ENCODE data around the gene SMTNL2.
"Not testable (repeated sequence)": the region's sequence is repeated elsewhere in the genome, so short reads cannot be mapped to it uniquely, and the experiment has no call there.

The SMTNL2 gene

GRCh38 chr17:4604736-4605135 is 20.4 kb downstream of the SMTNL2 start:
- DNase-seq, result not testable (repeated sequence)

DNA sequence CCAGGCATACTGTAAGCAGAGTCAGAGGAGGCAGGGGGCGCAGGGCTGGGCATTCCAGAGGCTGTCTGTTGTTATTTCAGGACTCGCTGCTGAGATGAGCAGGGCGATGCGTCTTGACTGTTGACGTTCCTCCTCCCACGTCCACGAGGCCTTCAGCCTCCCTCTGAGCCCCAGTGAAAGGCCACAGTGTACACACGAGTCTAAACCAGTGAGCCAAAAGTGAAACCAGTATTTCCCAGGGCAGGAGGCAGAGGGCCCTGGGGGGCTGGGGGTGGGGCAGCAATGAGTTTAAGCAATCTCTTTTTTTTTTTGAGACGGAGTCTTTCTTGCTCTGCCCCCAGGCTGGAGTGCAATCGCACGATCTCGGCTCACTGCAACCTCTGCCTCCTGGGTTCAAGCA is 21.5 kb downstream of the SMTNL2 start:
- no peak for DNase-seq

DNA sequence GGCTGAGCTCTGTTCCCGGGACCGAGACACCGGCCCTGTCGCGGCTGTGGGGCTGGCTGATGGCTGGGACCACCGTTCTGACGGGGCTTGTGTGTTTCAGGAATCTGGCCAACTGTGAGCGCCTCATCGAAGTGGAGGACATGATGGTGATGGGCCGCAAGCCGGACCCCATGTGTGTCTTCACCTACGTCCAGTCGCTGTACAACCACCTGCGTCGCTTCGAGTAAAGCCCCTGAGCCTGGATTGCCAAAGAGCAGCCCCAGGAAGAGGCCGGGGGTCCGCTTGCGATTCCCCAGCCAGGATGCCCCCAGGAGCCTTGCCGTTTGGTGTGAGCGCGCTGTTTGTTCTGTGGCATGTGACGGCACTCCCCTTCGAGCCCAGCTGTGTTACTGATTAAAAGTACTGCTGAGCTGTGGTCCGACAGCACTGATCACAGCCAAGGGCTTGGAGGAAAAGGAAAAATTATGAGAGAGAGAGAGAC is 23.0 kb downstream of the SMTNL2 start:
- DNase-seq, result no peak

GRCh38 chr17:4607773-4608187 is 23.5 kb downstream of the SMTNL2 start:
- DNase-seq, result no peak

GRCh38 chr17:4609761-4610160 is 25.4 kb downstream of the SMTNL2 start:
- DNase-seq, result no peak

GRCh38 chr17:4610162-4610561 is 25.8 kb downstream of the SMTNL2 start:
- no peak for DNase-seq

GRCh38 chr17:4610656-4611055 is 26.3 kb downstream of the SMTNL2 start:
- no peak for DNase-seq

GRCh38 chr17:4616476-4616875 is 32.1 kb downstream of the SMTNL2 start:
- DNase-seq, result no peak

DNA sequence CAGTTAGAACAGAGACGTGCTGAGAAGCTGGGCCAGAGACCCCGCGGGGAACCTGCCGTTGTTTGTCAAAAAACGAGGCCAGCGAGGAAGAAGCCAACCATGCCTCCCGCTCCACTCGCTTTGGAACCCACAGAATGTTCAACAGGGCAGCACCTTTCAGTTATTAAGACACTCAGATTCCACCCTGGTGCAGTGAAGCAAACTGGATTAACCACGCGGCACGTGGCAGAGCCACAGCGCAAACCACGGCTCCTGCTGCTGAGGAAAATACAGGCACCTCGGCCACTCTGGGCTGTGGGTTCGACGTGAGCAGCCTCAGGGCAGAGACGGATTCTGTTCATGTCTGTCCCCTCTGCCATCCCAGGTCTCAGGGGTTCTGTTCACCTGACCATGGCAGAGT is 32.8 kb downstream of the SMTNL2 start:
- no peak for DNase-seq

DNA sequence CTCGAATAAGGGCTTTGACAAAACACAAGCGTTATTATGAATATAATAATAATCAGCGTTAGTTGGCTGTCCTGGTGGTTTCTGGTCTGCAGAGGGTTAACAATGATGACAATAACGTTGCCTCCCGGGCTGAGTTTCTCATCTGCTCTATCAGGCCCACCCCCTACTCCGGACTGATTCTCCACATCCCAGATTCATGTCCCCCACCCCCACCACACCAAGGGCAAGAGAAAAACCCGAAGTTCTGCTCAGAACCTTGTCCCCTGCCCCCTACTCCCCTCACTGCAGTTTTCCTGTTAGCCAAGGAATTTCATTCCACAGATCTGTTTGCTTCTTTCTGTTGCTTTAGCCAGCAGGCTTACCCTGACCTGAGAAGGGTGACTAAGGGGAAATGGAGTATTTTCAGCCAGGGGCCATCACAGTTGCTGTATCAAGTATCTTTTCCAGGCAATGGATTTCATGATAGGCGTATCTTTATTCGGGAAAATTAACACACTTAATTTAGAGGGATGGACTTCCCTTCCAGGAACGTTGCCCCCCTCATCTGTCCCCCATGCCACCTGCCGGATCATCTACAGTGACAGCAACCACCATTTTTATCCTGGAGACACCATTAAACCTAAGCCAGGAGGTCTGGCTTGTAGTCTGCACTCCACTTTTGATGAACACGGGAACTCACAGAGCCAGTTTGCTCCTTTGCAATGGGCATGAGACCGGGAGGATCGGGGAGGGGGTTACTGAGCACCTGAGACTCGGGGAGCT is 33.4 kb downstream of the SMTNL2 start:
- no peak for DNase-seq

DNA sequence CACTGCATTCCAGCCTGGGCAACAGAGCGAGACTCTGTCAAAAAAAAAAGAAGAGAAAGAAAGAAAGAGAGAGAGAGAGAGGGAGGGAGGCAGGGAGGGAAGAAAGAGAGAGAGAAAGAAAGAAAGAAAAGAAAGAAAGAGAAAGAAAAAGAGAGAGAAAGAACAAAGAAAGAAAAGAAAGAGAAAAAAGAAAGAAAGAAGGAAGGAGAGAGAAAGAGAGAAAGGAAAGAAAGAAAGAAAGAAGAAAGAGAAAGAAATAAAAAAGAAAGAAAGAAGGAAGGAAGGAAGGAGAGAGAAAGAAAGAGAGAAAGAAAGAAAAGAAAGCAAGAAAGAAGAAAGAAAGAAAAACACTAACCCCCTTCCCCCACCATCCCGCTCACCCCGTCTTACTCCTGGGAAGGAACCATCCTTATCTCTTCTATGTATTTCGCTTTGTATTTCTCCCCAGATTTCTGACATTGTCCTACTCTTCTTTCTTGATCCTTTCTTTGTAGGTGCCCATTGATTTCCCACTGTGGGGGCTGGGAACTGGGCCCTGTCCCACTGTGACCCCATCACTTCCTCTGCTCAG is 36.3 kb downstream of the SMTNL2 start:
- DNase-seq, result no peak

GRCh38 chr17:4622375-4622774 is 38.0 kb downstream of the SMTNL2 start:
- DNase-seq, result no peak

- no peak for DNase-seq
Measured at GRCh38 chr17:4623249-4623648, 38.9 kb downstream of the SMTNL2 start.

DNA sequence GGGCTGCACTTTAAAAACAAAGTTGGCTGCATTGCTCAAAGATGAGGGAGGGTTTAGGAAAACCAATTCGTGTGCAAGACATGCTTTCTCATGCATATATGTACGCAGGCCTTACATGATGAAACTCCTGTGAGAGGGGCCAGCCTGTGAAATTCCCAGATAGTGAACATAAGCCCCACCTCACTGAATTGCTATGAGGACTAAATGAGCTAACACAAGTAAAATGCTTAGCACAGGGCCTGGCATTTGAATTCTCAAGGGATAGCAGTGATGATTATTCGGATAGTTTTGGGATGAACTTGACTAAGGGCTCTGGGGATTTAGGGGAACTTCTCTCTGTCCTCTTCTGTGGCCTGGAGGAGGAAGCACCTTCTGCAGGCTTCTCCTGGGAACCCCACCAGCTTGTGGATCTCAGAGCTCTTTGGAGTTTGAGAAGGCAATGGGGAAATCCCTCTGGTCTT is 40.2 kb downstream of the SMTNL2 start:
- not testable (repeated sequence) for DNase-seq

DNA sequence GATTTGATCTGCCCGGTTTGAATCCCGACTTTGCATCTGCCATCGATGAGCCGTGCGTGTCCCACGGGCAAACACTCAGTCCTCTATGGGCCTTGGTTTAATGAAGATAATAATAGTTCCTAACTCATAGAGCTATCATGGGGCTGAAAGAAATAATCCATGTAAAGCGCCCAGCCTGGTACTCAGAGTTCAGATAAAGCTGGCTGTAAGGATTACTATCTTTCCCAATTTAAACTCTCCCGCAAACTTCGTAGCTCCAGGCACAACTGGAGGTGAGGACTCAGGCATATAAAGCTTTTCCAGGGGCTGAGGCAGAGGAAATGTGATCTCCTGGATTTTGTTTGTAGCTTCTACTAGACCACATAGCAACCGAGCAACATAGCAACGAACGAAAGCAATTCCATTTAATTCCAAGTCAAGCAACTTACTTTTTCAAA is 40.9 kb downstream of the SMTNL2 start:
- DNase-seq, result no peak

- no peak for DNase-seq
Measured at GRCh38 chr17:4626734-4627256, 42.5 kb downstream of the SMTNL2 start.

- no peak for DNase-seq
Measured at GRCh38 chr17:4631431-4631830, 47.1 kb downstream of the SMTNL2 start.

DNA sequence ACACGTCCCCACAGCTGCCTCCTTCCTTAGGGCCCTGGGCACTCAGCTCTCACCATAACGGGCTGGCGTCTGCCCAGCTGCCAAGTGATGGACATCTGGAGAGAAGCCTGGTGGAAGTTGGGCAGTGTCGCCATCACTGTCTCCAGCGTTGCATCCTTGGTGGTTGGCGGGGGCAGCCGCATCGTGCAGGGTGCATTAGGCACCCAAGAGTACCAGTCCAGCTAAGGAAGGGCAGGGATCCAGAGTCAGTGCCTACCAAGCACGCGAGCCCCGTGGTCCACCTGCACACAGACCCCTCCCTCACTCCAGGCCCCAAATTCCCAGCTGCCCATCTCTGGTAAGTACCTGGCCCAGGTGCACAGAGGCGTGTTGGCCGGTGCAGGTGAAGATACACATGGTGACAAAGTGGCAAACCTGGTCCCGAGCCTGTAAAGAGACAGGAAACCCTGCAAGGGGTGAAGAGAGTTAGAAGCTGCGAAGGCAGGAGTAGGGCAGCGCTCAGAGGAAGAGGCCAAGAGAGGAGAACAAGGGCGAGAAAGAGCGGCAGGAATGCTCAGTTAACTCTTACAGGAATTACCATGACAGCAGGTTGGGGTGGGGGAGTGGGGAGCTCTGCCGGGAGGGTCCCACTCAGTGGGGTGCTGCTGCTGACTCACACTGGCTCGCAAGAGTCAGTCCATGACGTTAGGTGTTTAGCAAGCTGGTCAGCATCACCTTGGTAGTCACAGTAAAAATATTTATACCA is 47.7 kb downstream of the SMTNL2 start:
- DNase-seq, result no peak

- no peak for DNase-seq
Measured at GRCh38 chr17:4632581-4632920, 48.2 kb downstream of the SMTNL2 start.

GRCh38 chr17:4633643-4634042 is 49.3 kb downstream of the SMTNL2 start:
- no peak for DNase-seq

- DNase-seq, result no peak
Measured at GRCh38 chr17:4634976-4635375, 50.6 kb downstream of the SMTNL2 start.

DNA sequence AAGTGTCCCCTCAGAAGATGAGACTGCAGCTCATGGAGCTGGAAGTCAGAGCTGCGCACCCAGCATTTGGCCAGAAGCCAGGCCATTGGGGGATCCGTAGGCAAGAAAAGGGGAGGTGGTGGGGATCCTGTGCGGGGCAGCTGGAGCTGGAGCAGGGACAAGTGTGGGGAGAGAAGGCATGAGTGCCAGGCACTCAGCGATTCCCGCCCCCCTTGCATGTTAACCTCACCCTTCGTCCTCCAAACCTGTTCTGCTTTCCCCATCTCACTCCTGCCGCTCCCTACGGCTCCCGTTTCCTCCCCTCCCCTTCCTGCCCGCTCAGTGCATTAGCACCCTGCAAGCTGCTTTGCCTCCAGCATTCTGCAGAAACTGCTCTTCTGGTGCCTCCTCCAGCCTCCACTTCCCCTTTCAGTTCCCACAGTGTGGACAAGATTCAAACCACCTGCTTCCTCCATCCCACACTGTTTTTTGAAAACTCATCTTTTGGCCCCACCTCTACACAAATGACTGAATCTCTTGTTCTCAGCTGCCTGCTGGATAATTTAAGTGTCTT is 51.6 kb downstream of the SMTNL2 start:
- no peak for DNase-seq

DNA sequence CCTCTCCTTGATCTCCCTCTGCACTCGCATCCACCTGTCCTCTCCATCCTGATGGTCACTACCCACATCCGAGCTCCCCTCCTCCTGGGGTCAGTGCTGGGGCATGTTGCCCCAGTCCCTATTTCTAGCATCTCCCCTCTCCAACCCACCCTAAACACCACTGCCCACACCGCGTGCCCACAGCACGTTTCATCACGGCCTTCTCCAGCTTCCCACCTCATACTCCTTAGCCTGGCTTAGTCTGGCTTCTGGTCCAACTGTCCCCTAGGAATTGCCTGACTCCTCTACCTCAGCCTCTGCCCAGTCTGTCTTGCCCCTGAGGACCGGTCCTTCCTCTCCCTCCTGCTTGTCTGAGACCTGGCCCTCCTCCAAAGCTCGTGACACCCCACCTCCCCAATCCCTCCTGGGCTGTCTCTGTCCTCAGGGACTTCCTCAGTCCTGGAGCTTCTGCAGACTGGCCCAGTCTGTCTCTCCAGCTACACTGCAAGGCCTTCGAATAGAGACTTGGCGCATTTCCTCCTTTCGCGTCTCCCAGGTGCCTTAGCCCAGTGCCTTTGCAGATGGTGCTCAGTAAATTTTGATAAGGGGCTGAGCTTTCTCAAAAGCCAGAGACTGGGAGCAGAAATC is 52.3 kb downstream of the SMTNL2 start:
- DNase-seq, result no peak

All from NCI-H526 (cell line).